BE2C (cell line): Measurements from ENCODE around the gene REXO2.

Source experiments
- DNase-seq: peaks from one replicate; pipeline ENCODE4 v3.0.0-alpha.2; 2020
- H3K27me3 ChIP-seq: fragments of 250-450 bp; sonication (Bioruptor Pico); 2 replicates; pipeline ENCODE4 v1.5.1; 2020; ENCODE audit warnings: mild to moderate bottlenecking
- H3K36me3 ChIP-seq: fragments of 250-450 bp; sonication (Bioruptor Pico); 2 replicates; pipeline ENCODE4 v1.5.1; 2020; ENCODE audit warnings: mild to moderate bottlenecking
- H3K4me1 ChIP-seq: fragments of 250-450 bp; sonication (Bioruptor Pico); 2 replicates; pipeline ENCODE4 v1.5.1; 2020
- H3K4me3 ChIP-seq: 2 replicates; pipeline ENCODE4 v1.5.1; 2011; ENCODE audit warnings: low read depth, low read length
- H3K9me3 ChIP-seq: fragments of 250-450 bp; sonication (Bioruptor Pico); 2 replicates; pipeline ENCODE4 v1.5.1; 2020
- CTCF ChIP-seq: IDR thresholded peaks from 2 replicates; pipeline ENCODE4 v1.5.1; 2012; ENCODE audit warnings: mild to moderate bottlenecking, low read depth, low read length

Gene REXO2

GRCh38 chr11:114483929-114484328, 44.7 kb downstream of the REXO2 start:
- no peak for TF ChIP-seq CTCF
- Histone ChIP-seq H3K4me1 (no peaks in the 10 kb centered on the region), H3K9me3 (no peaks in the 10 kb centered on the region; the same call in 1 of the 2 replicates), H3K27me3 (no peaks in the 10 kb centered on the region), H3K36me3 (no peaks in the 10 kb centered on the region), H3K4me3 (no peak overlapping the region)
- no peak for DNase-seq

GRCh38 chr11:114496915-114497314, 57.6 kb downstream of the REXO2 start:
- TF ChIP-seq CTCF = no peak
- no peak for DNase-seq

DNA sequence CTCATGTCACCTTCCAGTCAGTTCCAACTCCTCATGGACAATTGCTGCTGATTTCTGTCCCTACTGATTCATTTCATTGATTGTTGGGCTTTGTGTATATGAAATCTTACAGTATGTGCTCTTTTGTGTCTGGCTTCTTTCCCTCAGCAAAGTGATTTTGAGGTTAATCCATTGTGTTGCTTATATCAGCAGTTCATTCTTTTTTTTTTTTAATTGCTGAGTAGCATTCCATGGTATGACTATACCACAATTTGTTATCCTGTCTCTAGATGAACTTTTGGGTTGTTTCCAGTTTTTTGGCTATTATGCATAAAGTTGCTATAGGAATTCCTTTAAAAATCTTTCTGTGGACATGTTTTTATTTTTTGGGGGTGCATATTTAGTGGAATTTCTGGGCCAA, 60.5 kb downstream of the REXO2 start:
- H3K9me3 ChIP-seq = no peaks in the 10 kb centered on the region
- no peaks in the 10 kb centered on the region for H3K4me1 ChIP-seq
- no peak for DNase-seq
- no peak for TF ChIP-seq CTCF
- no peaks in the 10 kb centered on the region for H3K36me3 ChIP-seq
- H3K27me3 ChIP-seq = 0 out of 2 replicates have a peak, but pooled peaks cover 5% of the 10 kb centered on the region
- no peak overlapping the region for H3K4me3 ChIP-seq

More at GRCh38 chr11:114496915-114497314, 57.6 kb downstream of the REXO2 start:
- no peaks in the 10 kb centered on the region for H3K4me1 ChIP-seq
- no peak overlapping the region for H3K4me3 ChIP-seq
- H3K9me3 ChIP-seq = no peaks in the 10 kb centered on the region
- H3K27me3 ChIP-seq = 0 out of 2 replicates have a peak, but pooled peaks cover 5% of the 10 kb centered on the region
- H3K36me3 ChIP-seq = no peaks in the 10 kb centered on the region
